Subcutaneous adipose tissue (tissue), 4 donors: ENCODE measurements around the gene RNF34. TPM values are rescaled to one million over a fixed set of nuclear protein-coding genes. Genes with fewer than 3 reads are reported as not detected.

ENCODE experiments used
- CTCF ChIP-seq: fragments of 450-650 bp; IDR thresholded peaks from one replicate; pipeline ENCODE4 v1.5.1; 2016; ENCODE audit warnings: low read depth, mild to moderate bottlenecking, control low read depth, antibody characterized with exemption, moderate library complexity
- total RNA-seq, 4 donors: library from RNA; depleted of rRNA; stranded (reverse); fragments of >200 nt; gene quantifications; one replicate each; pipeline ENCODE4 v1.1.0, GENCODE V29; 2016

RNF34 gene
- total RNA-seq, 4 donors from 2014 or later: 28.7 to 37.2 (median 35.5) TPM

GRCh38 chr12:121430833-121431415 is 31.0 kb downstream of the RNF34 start:
- no peak for TF ChIP-seq CTCF

GRCh38 chr12:121432740-121433480 is 33.0 kb downstream of the RNF34 start:
- TF ChIP-seq CTCF: no peak

GRCh38 chr12:121436706-121437105 is 36.8 kb downstream of the RNF34 start:
- TF ChIP-seq CTCF: no peak

GRCh38 chr12:121438905-121439304 is 39.0 kb downstream of the RNF34 start:
- TF ChIP-seq CTCF: no peak

GRCh38 chr12:121439715-121440114 is 39.8 kb downstream of the RNF34 start:
- TF ChIP-seq CTCF: no peak

- TF ChIP-seq CTCF: no peak
These were observed 40.9 kb downstream of the RNF34 start for GRCh38 chr12:121440768-121441167.

- no peak for TF ChIP-seq CTCF
These were observed 41.6 kb downstream of the RNF34 start for GRCh38 chr12:121441555-121441954.
